ACHN (cell line): Measurements from ENCODE around the gene VSTM2L.

ENCODE experiments used
- DNase-seq: peaks from one replicate; pipeline ENCODE4 v3.0.0-alpha.2; 2015
- in situ Hi-C: cut with HindIII; loops from 2 replicates; pipeline ENCODE4 v1.10.0; 2017; ENCODE audit warnings: low sequenced_read_pairs, low pct_ligation_motif_present, low pct_unique_long_range_greater_than_20kb

VSTM2L gene

DNA sequence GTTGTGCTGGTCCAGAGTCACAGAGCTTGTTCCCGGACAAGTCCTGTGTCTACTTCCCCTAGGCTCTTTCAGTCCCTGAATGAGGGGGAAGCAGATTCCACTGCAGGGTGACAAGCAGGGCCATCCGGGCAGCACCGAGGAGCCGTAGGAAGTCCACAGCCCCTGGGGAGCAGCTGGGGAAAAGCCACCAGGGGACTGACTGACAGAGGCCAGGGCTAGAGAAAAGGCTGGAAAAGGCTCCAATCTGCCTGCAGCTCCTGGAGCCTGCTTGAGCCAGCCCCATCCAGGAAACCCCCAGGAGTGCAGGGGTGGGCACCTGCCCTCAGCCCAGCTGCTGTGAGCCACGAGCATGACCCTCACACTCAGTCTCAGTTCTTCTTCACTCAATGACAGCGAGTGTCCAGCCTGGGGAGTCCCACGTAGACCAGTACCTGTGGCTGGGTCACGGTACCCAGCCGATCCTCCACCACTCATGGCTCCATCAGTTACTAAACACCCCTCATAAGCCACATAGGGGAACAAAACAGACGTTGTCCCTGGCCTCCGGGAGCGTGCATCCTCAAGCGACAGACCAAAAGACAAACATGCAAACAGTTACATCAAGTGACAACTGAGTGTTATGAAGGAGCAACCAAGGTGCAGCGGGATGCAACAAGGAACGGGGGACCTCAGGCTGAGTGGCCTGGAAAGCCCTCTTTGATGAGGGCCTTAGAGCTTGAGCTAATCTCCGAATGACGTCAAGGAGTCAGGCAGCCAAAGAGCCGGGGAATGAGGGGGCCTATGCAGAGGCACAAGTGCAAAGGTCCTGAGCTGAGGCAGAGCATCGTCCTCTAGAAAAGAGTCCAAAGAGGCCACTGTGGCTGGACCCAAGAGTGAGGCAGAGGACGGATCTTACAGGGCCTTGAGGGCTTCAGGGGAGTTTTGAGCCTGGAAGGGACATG, 24.8 kb upstream of the VSTM2L start:
- no peak for DNase-seq
- in situ Hi-C loops = no loop called here

DNA sequence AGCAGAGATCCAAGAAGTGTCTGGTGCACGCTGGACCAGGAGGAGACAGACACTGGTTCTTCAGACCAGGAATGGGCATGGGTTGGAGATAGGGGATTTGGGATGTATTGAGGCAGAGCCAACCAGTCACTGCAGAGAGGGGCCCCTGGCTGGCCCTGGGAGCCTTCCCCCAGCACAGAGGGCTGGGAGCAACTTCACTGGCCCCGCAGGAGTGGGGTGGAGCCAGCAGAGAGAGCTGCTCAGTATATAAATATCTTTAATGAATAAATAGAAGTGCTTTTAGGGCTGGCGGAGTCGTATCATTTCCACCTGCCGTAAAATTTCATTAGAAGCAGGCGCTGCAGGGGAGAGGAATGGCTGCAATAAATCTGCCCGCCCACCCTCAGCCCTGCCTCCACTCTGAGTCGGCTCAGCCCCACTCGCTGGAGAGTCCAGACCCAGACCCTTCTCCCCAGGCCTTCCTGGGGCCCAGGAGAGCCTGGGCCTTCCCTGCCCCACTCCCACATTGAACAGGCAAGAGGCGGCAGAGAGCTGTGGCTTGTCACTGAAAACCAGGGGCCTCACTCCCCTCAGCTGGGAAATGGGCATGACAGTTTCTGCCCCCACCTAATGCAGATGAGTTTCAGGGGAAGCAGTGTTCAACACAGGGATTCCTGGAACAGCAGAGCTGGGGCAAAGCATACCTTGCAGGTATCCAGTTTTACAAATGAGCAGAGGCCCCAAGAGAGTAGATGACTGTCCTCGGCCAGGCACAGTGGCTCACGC, 23.9 kb upstream of the VSTM2L start:
- in situ Hi-C loops = no loop called here

DNA sequence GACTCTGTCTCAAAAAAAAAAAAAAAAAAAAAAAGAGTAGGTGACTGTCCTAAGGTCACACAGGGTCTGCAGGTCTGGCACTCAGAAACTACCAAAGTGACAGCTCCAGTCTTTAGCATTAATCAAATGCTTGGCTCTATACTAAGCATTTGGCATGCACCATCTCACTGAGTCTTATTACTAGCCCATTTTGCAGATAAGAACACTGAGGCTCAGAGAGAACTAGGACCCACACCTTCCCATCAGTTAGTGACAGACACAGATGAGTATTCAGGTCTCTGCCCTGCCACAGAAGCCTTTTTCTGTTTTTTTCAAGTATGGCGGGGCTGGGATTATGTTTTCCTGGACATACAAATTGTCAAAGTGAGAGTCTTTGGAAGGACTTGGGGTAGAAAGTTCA, 23.1 kb upstream of the VSTM2L start:
- in situ Hi-C loops = no loop called here
- no peak for DNase-seq

More for the DNA sequence above, 23.9 kb upstream of the VSTM2L start:
- DNase-seq = no peak

DNA sequence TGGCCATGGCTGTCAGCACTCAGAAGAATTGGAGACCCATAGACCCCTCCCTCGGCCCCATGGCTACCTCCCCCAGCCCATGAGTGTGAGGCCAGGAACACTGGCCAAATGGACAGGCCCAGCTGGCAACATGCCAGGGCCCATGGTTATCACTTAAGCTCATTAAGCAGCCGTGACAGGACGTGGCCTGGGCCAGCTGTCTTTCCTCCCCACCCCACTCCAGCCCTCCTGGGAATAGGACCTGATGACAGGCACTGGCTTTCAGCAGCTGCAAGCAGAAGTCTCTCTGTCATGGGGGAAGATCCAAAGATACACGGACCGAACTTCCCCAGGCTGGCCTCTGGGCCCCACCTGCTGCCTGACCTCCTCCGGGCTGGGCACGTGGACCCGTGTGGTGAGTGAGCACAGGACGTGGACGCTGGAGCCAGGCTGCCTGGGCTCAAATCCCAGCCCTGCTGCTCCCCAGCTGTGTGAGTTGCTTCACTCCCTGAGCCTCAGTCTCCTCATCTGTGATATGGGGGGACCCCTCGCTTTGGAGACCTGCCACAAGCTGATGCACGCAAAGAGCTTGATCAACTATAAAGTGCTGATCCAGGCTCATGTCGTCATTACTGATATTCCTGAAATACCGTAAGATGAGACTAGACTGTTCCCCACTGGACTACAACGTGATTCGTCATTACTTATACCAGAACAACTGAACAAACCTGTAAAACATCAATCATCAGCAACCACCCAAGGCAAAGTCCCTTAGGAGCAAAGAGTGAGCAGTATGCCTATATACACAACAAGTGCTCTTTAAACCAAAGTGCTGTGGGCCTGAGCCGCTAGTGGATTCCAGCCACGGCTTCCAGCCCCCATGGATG, 22.0 kb upstream of the VSTM2L start:
- in situ Hi-C loops = no loop called here

DNA sequence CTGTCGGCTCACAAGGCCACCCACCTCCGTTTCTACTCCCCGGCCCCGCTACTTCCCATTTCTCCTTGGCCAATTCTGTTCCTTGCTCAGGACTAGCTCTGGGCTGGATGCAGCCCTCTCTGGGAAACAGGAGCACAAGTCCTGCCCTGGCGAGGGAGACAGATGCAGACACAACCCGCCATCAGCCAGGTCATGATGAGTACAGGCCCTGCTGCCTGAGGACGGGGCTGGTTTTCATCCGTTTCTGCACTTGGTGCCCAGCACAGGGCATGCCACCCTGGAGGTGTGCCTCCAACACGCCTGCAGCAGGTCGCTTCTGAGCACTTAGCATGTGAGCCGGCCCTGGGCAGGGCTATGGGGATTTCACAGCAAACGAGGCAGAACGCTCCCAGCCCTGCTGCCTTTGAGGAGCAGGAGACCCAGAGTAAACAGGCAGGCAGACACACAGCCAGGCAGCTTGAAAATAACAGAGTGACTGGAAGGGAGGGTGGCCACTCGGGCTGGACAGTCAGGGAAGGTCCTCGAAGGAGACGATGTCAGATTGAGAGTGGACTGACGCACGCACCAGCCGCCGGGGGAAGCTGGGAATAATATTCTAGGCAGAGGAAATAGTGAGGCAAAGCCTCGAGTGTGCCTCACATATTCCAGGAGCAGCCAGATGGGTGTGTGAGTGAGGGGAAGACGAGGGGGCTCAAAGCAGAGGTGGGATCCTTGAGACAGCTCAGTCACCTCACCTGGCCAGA, 21.2 kb upstream of the VSTM2L start:
- in situ Hi-C loops = no loop called here
- DNase-seq = no peak

More for the DNA sequence above, 22.0 kb upstream of the VSTM2L start:
- DNase-seq = no peak

DNA sequence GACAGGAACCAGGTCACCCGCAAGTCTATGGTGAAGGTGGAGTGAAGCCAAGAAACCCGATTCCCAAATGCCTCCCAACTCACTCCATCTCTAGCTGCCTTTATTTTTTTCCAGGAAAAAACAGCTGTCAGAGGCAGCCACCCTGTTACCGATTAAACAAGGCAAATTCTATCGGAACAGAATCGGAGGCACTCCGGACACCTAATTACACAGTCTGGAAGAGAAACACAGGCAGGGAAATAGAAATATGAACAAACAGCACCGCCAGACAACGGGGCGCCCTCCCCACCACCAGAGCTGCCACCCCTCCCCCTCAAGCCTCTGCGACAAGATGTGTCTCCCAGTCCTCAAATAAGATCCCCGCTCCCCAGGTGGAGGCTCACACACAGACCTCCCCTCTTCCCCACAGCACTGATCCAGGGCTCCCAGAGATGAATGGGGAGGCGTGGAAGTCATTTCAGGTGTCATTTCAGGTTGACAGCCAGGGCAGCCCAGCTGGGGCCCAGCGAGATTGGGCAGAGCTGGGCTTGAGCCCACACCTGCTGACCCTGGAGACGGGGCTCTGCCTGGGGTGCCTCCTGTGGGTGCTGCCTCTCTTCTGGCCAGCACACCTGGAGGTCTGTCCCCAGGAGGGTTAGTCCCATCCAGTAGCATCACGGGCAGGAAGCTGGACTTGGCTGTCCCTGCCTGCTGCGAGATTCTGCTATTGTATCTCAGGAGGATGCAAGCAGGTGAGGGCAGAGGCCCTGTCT, 19.8 kb upstream of the VSTM2L start:
- DNase-seq = no peak
- in situ Hi-C loops = no loop called here

DNA sequence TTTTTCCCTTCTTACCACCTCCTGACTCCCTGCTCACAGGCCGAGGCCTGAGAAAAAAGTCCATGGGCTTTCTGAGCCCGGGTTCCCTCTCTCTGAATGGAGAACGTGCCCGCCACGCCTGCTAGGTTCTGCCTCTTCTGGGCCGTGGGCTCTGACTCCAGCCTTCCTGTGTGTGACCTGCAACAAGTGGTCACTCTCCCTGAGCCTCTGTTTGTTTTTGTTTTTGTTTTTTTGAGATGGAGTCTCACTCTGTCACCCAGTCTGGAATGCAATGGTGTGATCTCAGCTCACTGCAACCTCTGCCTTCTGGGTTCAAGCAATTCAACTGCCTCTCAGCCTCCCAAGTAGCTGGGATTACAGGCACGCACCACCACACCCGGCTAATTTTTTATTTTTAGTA, 17.9 kb upstream of the VSTM2L start:
- in situ Hi-C loops = no loop called here
- DNase-seq = no peak

DNA sequence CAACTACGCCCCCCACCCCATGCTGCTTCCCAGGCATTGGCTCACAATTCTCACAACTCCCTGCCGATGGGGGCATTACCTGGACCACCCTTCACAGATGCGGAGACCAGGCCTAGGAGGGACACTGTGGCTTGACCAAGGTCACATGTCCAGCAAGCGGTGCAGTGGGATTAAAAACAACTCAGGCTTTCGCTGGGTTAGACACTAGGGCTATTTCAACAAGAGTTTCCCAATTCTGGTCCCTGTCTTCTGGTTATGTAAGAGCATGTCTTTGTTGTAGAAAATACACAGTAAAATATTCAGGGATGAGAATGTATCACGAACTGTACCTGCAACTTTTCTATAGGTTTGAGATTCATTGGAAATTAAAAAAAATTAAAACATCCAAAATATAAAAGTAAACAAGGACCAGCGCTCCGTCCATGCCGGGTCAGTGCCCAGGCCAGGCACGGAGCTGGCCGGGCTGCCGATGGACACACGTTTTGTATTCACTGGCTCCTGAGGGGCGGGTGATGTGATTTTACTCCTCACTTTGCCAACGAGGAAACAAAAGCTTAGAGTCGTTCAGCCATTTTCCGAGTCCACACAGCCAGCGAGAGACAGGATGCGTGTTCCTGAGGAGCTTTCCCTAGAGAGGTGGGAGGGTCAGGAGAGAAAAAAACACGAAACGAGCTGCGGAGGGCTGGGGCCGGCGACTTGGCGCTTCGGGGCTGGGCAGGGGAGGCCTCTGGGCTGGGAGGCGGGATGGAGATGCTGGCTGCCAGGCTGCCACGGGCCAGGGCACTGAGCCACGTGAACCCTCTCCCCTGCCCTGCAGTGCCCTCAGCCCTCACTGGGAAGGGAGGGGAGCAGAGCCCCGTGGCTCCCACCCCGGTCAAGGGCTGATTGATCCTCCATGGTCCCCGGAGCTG, 17.1 kb upstream of the VSTM2L start:
- no peak for DNase-seq

DNA sequence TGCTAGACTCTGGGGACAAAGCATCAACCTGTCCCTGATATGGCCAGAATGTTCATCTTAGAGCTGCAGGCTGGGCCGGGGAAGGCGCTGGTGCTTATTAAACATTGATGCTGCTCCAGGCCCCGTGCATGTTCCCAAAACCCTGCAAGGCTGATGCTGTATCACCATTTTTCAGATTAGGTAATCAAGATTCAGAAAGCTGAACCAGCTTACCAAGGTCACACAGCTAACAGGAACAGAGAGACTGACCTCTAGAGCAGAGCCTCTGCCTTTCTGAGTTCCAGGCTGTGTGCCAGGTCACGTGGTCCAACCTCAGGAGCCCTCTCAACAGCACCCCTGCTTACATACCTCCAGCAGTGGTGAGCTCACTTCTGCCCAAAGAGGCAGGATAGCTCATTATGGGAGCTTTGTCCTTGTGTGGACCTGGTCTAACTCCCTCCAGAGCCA, 16.1 kb upstream of the VSTM2L start:
- DNase-seq = peak; percentile 5
- in situ Hi-C loops = no loop called here

More for the DNA sequence above, 17.1 kb upstream of the VSTM2L start:
- in situ Hi-C loops = no loop called here

DNA sequence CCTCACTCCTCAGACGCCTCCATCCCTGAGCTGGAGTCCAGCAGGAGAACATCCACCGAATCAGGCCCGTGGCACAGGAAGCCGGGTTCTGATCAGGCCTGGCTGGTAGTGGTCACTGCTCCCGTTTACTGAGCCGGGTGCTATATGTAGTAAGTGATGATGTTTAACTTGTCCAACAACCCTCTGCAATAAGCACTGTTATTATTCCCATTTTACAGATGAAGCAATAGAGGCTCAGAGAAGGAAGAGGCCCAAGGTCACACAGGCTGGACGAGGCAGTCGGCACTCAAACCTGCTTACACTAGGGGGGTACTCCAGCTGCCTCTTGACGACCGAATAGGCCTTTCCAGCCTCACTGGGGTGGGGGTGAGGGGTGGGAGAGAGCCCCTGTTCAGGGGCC, 14.3 kb upstream of the VSTM2L start:
- in situ Hi-C loops = no loop called here
- no peak for DNase-seq

DNA sequence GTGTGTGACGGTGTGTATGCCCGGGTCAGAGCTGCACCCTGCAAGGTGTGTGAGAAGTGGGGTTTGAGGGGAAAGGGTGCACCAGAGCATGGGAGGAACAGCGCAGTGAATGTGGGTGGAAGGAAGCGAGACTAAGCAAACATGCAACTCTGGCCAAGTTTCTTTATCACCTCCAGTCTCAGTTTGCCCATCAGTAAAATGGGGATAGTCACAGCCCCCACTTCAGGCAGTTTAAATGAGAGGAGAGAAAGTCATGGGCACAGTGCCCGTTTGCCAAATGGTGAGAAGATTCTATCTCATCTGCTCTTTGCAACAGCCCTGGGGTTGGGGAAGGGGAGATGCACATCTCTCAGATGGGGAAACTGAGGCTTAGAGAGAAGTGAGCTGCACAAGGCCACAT, 12.8 kb upstream of the VSTM2L start:
- no peak for DNase-seq
- in situ Hi-C loops = no loop called here

DNA sequence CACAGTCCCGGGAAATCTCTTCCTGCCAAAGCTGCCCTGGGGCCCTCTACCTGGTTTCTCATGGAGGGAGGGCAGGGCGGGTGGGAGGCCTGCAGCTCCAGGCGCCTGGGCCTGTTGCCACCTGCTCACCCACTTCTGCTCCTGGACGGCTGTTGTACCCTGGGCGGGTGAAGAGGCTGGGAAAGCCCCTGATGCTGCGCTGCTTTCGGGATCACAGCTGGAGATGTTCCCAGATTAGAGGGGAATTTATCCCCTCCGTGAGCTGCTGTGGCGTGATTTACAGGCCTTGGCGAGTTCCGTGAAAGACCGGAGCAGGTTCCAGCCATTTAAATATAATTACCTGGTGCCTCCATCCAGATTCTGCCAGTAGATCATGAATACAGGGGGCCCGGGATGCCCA, 12.3 kb upstream of the VSTM2L start:
- DNase-seq = no peak

DNA sequence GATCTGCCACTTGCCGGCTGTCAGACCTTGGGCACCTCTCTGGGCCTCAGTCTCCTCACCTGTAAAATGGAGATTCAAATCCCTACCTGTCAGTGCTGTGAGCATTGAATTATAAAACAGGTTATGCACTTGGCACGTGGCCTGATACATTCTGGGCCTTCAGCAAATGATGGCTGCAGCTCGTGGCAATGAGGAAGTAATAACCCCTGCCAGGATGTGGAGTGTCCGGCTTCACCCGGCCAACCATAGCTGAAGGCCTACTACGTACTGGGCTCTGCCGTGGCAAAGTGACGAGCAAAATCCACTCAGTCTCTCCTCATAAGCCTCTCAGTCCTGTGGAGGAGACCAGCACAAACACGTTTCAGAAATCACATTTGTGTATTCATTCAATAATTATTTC, 10.9 kb upstream of the VSTM2L start:
- no peak for DNase-seq
- in situ Hi-C loops = no loop called here

More for the DNA sequence above, 12.3 kb upstream of the VSTM2L start:
- in situ Hi-C loops = no loop called here

DNA sequence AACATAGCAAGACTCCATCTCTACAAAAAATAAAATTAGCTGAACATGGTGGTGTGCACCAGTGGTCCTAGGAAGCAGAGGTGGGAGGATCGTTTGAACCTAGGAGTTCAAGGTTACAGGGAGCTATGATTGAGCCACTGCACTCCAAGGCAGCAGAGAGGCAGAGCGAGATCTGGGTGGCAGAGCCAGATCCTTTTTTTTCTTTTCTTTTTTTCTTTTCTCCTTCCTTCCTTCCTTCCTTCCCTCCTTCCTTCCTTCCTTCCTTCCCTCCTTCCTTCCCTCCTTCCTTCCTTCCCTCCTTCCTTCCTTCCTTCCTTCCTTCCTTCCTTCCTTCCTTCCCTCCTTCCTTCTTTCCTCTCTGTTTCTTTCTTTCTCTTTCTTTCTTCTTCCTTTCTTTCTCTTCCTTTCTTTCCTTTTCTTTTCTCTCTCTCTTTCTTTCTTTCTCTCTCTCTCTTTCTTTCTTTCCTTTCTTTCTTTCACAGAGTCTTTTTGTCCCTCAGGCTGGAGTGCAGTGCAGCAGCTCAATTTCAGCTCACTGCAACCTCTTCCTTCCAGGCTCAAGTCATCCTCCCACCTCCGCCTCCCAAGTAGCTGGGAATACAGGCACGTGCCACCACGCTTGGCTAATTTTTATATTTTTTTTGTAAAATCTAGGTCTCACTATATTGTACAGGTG, 9.2 kb upstream of the VSTM2L start:
- no peak for DNase-seq

DNA sequence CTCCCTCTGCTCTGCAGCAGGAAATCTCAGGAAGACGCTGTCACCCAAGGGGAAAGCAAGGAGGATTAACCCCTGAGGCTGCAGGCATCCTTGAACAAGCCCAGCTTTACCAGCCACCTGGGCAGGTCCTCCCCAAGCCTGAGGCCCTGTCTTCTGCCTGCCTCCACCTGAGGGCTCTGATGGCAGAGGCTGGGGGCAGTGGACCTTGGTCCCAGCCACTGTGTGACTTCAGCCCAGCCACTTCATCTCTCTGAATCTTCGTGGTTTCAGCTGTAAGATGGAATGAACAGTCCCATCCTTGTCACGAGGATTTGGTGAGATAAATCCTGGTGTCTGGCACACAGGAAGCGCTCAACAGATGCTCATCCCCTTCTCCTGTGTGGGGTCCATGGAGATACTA, 8.5 kb upstream of the VSTM2L start:
- no peak for DNase-seq
- in situ Hi-C loops = no loop called here

More for the DNA sequence above, 9.2 kb upstream of the VSTM2L start:
- in situ Hi-C loops = no loop called here

DNA sequence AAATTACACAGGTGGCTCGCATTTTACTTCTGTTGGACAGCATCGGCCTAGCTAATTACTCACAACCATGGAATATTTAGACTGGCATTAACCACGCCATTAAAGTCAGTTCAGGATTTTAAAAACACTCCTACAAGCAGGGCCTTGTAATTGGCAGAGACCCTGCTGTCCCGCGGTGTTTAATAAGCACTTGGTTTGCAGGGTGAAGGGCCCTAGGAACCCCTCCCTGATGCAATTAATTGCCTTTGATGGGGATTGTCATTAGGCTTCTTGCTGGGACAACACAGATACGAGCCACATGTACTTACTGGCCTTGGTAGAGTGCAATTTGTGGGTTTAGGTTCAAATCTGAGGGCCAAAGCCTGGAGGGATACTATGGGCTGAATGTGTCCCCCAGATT, 7.8 kb upstream of the VSTM2L start:
- no peak for DNase-seq
- in situ Hi-C loops = no loop called here
